SKM-1 (cell line): ENCODE measurements around the gene FBXO27.
"Not testable (repeated sequence)": the region's sequence is repeated elsewhere in the genome, so short reads cannot be mapped to it uniquely, and the experiment has no call there.

Experiments used
- DNase-seq: peaks from one replicate; lab custom pipeline; 2025; ENCODE audit not compliant: unreplicated experiment; lab: John Stamatoyannopoulos, UW

FBXO27 gene, protein sequence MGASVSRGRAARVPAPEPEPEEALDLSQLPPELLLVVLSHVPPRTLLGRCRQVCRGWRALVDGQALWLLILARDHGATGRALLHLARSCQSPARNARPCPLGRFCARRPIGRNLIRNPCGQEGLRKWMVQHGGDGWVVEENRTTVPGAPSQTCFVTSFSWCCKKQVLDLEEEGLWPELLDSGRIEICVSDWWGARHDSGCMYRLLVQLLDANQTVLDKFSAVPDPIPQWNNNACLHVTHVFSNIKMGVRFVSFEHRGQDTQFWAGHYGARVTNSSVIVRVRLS

DNA sequence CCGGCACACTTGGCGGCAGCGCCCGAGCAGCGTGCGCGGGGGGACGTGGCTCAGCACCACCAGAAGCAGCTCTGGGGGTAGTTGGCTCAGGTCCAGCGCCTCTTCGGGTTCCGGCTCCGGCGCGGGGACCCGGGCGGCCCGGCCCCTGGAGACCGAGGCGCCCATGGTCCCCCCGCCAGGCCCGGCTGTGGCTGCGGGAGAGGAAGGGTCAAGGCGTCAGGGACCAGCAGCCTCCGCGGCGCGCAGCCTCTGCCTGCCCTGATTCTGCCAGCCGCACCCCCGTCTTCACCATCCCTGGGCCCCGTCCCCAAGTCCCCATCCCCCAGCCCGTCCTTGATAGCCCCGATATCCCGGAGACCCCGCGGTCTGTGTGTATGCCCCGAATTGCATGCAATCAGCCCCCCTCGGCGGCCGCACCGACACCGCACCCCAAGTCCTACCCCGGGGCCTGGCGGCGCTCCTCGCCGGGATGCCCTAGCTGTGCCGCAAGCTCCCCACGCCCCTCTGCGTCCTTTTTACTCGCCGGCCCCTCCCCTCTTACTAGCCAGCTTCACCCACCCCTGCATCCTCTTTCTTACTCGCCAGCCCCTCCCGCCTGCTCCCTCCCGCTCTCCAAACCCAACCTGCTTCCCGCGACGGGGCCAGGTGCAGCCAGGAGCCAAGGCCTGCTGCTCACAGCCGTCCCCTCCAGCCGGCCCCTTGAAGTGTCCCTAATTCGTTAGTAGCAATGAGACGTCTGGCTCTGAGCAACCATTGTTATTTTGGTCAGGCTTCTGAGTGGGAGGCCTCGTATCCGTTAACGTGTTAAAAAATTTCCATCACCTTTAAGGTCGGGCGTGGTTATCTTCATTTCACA, at the start of gene FBXO27:
TSS of gene FBXO27 (minus strand) at position 487 of the 856 bp plus-strand sequence. CDS start at position 165, 322 bp downstream.
- no peak for DNase-seq

DNA sequence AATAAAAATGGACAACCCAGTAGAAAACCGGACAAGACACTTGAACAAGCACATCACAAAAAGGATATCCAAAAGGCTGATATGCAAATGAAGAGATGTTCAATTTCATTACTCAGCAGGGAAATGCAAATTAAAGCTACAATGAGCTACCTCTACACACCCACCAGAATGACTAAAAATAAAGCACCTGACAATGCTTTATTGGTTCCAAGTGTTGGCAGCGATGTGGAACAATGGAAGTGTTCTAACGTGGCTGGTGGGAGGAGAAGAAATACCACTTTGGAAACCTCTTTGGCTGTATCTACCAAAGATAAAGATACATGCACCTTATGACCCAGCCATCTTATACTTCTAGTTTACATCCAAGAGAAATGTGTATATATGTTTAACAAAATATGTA, 48.1 kb upstream of the FBXO27 start:
- DNase-seq = no peak

DNA sequence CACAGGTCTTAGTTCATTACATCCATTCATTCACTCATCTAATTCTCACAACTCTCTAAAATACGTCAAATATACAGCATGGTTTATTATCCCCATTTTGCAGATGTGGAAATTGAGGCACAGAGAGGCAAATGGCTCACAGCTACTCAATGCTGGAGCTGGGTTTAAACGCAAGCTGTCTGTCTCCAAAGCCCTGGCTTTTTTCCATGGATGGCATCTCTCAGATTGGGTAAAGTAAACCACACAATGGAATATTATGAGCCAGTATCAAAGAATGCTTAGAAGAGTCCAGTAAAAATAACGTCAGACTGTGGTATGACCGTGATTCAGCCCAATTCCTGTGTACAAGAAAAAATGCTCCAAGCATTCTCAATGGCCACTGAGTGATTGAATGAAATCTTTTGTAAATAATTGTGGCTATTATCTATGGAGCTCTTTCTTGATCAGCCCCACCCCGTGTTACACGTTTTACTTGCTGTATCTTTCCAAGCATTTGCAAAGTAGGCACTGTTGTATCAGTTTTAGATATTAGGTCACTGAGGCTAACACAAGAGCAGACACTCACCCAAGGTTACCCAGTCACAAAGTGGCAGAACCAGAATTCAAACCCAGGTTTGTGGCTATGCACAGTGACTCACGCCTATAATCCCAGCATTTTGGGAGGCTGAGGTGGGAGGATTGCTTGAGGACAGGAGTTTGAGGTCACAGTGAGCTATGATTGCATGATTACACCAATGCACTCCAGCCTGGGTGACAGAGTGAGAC, 46.3 kb upstream of the FBXO27 start:
- no peak for DNase-seq

DNA sequence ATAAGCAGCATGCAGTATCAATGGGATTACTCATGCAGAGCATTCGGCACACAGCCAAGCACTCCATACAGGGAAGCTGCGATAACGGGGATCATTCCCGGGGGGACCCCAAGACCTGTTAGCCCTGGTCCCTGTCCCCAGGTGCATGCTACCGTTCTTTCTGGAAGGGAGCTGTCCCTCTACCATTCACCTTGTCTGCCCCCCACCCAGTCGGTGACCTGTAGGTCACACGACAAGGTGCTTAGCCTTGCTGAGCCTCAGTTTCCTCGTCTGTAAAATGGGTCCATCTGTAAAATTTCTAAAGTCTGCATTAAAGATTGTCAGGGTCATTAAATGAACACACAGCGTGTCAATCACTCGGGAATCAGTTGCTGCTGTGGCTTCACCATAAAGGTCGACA, 45.0 kb upstream of the FBXO27 start:
- no peak for DNase-seq

DNA sequence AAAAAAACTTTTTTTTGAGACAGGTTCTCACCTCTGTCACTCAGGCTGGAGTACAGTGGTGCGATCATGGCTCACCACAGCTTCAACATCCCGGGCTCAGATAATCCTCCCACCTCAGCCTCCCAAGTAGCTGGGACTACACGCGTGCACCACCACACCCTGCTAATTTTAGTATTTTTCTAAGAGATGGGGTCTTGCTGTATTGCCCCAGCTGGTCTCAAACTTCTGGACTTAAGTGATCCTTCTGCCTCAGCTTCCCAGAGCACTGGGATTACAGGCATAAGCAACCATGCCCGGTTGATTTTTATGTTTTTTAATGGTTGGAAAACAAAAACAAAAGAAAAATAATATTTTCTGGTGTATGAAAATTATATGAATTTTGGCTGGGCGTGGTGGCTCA, 42.6 kb upstream of the FBXO27 start:
- DNase-seq = no peak

DNA sequence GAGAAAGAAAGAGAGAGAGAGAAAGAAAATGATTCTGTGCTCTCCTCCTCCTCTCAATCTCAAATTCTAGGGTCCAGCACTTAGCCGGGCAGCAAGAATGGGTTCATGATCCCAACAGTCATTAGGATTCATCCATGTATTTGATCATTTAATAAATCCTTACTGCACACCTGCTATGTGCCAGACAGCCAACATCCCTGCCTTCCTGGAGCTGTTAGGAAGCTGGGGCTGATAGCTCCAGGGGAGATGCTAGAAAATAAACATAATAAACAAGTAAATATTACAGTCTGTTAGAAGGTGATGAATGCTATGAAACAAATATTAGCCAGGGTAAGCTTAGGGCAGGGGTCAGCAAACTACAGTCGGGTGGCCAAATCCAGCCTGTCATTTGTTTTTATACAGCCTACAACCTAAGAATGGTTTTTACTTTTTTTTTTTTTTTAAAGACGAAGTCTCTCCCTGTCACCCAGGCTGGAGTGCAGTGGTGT, 41.9 kb upstream of the FBXO27 start:
- no peak for DNase-seq

DNA sequence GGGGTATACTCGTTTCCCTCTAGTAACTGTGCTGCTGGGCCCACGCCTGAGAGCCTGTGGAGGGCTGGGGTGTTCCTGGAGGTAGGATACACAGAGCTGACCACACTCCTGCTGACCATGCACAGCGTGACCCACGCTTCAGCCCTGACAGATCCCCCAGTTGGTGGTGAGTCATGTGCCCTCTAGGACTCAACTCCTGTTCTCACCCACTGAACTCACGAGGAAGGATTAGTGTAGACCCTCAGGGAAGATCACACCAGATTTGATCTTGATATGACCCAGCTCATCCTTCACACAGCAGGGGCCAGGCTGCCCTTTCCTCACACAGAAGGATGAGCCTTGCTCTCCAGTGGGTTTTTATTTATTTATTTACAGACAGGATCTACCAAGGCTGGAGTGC, 38.5 kb upstream of the FBXO27 start:
- DNase-seq = no peak

DNA sequence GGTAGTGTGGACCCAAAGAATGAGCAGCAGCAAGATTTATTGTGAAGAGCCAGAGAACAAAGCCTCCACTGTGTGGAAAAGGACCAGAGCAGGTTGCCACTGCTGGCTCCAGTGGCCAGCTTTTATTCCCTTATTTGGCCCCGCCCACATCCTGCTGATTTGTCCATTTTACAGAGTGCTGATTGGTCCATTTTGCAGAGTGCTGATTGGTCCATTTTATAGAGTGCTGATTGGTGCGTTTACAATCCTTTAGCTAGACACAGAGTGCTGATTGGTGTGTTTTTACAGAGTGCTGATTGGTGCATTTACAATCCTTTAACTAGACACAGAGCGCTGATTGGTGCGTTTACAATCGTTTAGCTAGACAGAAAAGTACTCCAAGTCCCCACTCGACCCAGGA, 35.9 kb upstream of the FBXO27 start:
- DNase-seq = not testable (repeated sequence)

DNA sequence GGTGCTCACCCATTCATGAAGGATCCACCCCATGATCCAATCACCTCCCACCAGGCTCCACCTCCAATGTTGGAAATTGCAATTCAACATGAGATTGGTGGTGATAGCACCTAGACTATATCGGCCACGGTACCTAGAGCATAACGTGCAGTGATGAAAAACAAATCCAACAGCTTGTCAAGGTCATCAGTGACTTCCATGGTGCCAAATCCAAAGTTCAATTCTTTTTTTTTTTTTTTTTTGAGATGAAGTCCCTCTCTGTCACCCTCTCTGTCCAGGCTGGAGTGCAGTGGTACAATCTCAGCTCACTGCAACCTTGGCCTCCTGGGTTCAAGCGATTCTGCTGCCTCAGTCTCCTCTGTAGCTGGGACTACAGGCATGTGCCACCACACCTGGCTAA, 34.8 kb upstream of the FBXO27 start:
- DNase-seq = no peak

DNA sequence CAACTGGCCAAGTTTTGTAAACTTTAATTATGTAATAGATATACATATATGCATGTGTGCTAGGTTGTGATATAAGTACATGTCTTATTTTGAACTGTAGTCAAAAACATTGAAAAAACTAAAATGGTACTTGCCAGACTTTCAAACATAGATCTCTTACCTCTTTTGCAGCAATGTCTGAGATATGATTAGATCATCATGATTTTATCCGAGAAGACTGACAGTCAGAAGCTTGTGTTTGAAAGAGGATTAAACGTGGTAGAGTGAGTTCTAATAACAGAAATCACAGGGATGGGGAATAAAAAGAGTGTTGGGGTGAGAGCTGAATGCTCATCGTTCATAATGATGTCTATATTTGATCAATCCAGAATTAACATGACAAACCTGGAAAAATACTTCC, 33.6 kb upstream of the FBXO27 start:
- no peak for DNase-seq

DNA sequence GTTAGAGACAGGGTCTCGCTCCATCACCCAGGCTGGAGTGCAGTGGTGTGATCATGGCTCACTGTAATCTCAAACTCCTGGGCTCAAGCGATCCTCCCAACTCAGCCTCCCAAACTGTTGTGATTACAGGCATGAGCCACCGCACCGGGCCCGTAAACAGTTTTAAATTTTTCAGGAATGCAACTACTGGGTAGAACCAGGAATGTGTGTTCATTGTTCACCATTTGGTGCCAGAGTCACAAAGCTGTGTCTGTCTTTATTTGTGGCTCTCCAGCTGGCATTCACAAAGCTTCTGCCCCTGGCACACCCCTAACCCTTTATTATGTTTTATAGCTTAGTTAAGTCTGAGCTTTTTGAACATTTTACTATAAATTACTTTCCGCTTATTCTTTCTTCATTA, 32.1 kb upstream of the FBXO27 start:
- DNase-seq = no peak

DNA sequence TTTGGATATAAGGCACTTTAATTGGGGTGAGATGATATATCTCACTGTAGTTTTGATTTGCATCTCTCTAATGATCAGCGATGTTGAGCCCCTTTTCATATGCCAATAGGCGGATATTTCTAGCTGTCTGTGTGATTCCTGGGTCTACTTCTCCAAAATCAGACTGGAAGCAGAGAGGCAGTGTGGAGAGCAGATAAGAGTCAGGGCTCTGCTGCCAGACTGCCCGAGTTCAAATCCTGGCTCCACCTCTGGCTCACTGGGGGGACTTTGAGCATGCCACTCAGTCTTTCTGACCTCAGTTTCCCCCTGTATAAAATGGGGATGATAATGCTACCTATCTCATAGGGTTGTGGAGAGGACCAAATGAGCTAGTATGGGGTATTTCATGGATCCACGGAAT, 27.8 kb upstream of the FBXO27 start:
- no peak for DNase-seq

DNA sequence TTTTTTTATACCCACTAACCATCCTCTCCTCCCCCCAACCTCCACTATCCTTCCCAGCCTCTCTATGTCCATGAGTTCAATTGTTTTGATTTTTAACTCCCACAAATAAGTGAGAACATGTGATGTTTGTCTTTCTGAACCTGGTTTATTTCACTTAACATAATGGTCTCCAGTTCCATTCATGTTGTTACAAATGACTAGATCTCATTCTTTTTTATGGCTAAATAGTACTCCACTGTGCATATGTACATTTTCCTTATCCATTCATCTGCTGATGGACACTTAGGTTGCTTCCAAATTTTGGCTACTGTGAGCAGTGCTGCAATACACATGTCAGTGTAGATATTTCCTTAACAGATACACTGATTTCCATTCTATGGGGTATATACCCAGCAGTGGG, 27.0 kb upstream of the FBXO27 start:
- no peak for DNase-seq

DNA sequence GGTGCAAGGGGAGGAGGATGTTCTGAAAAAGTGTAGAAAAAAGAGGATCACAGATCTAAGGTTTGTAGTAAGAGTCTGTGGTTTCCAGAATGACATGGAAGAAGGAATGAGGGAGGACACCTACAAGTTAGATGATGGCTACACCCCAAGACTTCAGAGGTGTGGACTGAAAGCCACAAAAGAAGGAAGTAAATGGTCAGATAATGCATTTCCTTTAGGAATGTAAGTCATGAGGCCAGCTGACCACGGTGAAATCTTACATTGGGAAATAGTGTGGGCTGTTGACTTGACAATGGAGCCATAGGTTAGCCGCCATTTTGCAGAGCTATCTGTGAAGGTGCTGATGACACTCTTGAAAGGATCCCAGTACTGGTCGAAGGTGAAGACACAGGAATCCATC, 25.3 kb upstream of the FBXO27 start:
- no peak for DNase-seq

DNA sequence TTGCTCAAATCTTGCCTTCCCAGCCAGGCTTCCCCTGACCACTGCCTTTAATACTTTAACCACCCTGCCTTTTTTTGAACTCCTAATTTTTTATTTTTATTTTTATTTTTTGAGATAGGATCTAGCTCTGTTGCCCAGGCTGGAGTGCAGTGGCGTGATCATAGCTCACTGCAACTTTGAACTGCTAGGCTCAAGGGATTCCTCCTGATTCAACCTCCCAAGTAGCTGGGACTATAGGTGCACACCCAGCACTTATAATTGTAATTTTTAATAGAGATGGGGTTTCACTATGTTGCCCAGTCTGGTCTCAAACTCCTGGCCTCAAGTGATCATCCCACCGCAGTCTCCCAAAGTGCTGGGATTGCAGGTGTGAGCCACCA, 21.7 kb upstream of the FBXO27 start:
- no peak for DNase-seq

DNA sequence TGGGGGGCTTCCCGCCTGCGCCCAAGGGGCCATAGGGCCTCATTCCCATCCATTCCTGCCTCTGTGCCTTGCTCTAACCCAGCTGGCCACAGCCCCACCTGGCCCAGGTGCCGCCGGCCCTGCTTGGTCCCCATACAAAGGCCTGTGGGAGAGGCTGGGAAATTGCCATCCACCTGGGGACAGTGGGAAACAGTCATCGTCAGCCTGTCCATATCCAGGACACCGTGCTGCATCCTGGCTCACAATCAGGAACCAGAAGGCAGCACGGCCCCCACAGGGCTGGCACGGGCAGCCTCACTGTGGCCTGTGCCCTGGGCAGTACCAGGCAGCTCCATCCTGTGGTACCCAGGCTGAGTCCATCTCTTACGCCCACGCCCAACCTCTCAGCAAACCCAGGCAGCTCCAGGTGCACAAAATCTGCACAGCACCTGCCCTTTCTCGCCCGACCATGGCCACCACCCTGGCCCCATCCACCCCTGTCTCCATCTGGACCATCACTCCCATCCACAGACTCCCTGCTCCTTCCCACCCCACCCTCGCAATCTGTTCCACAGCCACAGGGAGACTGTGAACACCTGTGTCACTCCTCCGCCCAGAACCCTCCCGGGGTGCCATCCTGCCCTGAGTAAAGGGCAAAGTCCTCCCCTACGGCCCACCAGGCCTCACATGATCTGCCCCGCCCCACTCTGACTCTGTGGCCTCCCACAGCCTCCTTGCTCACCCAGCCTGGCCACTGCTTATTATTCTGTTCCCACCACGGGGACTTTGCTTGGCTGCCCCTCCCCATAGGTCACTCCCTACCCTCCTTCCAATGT, 21.1 kb upstream of the FBXO27 start:
- DNase-seq = no peak

DNA sequence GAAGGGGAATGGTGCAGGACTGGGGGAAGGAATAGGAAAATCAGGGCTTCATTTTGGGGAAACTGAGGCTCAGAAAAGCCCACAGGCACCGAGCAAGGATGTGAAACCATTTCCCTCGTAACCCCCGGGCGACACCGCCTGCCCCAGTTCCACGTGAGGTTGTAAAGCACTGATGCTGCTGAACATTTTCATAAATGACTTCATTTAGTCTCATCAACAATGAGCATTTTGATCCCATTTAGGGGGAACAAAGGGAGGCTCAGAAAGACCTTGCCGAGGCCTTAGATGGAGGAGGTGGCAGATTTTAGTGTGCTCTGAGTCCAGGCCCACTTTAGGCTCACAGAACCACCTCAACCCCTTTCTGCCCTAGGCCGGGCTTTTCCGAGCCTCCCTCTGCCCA, 20.5 kb upstream of the FBXO27 start:
- DNase-seq = no peak

DNA sequence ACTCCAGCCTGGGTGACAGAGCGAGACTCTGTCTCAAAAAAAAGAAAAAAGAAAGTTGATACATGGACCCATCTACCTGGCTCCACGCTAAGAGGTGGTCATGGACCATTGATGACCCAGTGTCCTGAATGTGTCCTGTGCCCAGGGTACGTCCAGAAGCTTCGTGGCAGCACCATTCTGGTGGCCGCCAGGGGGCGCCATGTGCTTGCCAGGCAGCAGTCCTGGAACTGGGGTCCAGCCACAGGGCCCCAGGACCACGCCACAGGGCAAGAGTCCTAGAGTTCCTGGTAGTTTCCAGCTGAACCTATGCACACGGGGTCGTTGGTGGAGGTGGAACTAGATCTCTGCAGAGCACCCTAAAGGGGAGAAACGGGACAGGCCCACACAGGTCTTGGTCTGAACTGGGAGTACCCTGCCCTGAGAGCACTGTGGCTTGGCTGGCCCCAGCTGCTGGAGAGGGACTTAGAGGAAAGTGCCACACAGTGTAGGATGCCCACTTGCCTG, 19.9 kb upstream of the FBXO27 start:
- DNase-seq = no peak

DNA sequence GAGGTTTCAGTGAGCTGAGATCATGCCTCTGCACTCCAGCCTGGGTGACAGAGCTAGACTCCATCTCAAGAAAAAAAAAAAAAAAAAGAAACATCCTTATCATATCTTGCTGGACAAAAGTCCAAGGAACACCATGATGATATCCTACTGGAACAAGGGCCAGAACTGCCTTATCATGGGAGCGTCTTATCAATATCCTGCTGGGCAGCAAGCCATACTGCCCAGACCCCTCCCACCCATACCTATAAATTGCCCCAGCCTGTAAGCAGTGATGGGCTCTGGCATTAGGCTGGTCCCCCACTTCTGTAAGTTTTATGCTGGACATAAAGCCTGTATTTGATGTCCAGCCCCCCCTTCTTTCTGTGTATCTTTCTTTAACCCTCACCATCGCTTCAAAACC, 14.7 kb upstream of the FBXO27 start:
- DNase-seq = no peak

DNA sequence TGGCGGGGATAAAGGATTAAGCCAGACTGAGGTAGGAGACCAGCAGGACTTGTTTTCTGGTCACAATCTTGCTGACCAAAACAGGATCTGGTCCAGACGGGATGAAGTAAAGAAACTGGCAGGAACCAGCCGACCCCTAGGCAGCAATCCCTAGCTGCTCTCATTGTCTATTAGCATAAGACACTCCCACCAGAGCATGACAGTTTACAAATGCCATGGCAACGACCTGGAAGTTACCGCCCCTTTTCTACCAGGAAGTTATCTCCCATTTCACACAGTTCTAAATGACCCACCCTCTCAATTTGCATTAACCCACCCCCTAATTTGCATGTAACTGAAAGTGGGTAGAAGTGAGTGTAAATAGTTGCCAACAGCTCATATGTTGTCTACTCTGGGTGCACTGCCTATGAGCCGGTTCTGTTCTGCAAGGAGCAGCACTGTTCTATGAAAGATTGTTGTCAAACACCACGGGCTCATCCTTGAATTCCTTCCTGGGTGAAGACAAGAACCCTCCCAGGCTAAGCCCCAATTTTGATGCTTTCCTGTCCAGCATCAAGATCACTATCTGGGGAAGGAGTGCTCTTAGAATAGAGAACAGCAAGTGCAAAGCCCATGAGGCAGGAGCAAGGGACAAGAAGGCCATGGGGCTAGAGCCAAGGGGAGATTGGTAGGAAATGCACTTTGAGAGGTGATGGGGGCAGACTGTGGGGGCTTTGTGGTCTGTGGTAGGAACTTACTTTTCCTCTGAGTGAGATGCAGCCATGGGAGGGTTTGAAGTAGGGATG, 13.9 kb upstream of the FBXO27 start:
- DNase-seq = no peak
